ENCODE data around the gene LSM11.
A peak's percentile ranks its signal among the peaks of the same experiment; 100 is the strongest.

LSM11 gene

GRCh38 chr5:157732596-157733262 lies 10.8 kb upstream of the LSM11 start:
- DNase-seq (ENCODE audit: low spot score) = no peak
- no peaks in the 10 kb centered on the region for H3K9me3 ChIP-seq (ENCODE audit: severe bottlenecking)
- TF ChIP-seq, protein P1, sequence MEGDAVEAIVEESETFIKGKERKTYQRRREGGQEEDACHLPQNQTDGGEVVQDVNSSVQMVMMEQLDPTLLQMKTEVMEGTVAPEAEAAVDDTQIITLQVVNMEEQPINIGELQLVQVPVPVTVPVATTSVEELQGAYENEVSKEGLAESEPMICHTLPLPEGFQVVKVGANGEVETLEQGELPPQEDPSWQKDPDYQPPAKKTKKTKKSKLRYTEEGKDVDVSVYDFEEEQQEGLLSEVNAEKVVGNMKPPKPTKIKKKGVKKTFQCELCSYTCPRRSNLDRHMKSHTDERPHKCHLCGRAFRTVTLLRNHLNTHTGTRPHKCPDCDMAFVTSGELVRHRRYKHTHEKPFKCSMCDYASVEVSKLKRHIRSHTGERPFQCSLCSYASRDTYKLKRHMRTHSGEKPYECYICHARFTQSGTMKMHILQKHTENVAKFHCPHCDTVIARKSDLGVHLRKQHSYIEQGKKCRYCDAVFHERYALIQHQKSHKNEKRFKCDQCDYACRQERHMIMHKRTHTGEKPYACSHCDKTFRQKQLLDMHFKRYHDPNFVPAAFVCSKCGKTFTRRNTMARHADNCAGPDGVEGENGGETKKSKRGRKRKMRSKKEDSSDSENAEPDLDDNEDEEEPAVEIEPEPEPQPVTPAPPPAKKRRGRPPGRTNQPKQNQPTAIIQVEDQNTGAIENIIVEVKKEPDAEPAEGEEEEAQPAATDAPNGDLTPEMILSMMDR (IDR thresholded peaks at IDR 0.05; ENCODE audit: poor library complexity, severe bottlenecking) = no peak
- peaks cover 5% of the 10 kb centered on the region for H3K4me1 ChIP-seq (ENCODE audit: insufficient read depth, poor library complexity, severe bottlenecking)
- no peak overlapping the region for H3K27ac ChIP-seq (ENCODE audit: poor library complexity, severe bottlenecking)
- ATAC-seq (ENCODE audit: low read depth) = no peak
- H3K36me3 ChIP-seq (ENCODE audit: low read depth) = peaks cover 46% of the 10 kb centered on the region
- H3K27me3 ChIP-seq (ENCODE audit: insufficient read depth, poor library complexity, severe bottlenecking) = no peaks in the 10 kb centered on the region
- H3K4me3 ChIP-seq (ENCODE audit: severe bottlenecking) = no peak overlapping the region

- TF ChIP-seq, protein P1 (IDR thresholded peaks at IDR 0.05; ENCODE audit: poor library complexity, severe bottlenecking) = no peak
- H3K9me3 ChIP-seq (ENCODE audit: severe bottlenecking) = no peaks in the 10 kb centered on the region
- H3K27me3 ChIP-seq (ENCODE audit: insufficient read depth, poor library complexity, severe bottlenecking) = no peaks in the 10 kb centered on the region
- peaks cover 5% of the 10 kb centered on the region for H3K4me1 ChIP-seq (ENCODE audit: insufficient read depth, poor library complexity, severe bottlenecking)
- H3K27ac ChIP-seq (ENCODE audit: poor library complexity, severe bottlenecking) = no peak overlapping the region
- H3K4me3 ChIP-seq (ENCODE audit: severe bottlenecking) = no peak overlapping the region
- DNase-seq (ENCODE audit: low spot score) (no peak), ATAC-seq (ENCODE audit: low read depth) (no peak)
- peaks cover 60% of the 10 kb centered on the region for H3K36me3 ChIP-seq (ENCODE audit: low read depth)
These were observed 9.1 kb upstream of the LSM11 start for GRCh38 chr5:157734436-157734835.

DNA sequence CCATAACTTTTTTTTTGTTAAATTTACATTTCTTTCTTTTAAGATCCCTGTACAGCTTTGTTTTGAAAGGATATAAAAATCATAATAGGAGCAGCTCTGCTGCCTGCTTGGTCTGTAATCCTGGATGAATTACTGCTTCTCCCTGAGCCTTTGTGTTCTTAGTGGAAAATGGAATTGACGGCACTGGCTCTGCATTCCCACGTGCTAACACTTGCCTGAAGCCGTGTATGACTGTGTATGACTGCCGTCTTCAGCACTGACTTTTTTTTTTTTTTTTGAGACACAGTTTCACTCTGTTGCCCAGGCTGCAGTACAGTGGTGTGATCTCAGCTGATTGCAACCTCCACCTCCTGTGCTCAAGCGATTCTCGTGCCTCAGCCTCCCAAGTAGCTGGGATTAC lies 7.5 kb upstream of the LSM11 start:
- no peak for DNase-seq (ENCODE audit: low spot score)
- no peak overlapping the region for H3K4me3 ChIP-seq (ENCODE audit: severe bottlenecking)
- no peaks in the 10 kb centered on the region for H3K27me3 ChIP-seq (ENCODE audit: insufficient read depth, poor library complexity, severe bottlenecking)
- no peak overlapping the region for H3K27ac ChIP-seq (ENCODE audit: poor library complexity, severe bottlenecking)
- H3K4me1 ChIP-seq (ENCODE audit: insufficient read depth, poor library complexity, severe bottlenecking) = no peaks in the 10 kb centered on the region
- TF ChIP-seq, protein P1 (IDR thresholded peaks at IDR 0.05; ENCODE audit: poor library complexity, severe bottlenecking) = no peak
- H3K36me3 ChIP-seq (ENCODE audit: low read depth) = peaks cover 61% of the 10 kb centered on the region
- no peaks in the 10 kb centered on the region for H3K9me3 ChIP-seq (ENCODE audit: severe bottlenecking)
- ATAC-seq (ENCODE audit: low read depth) = no peak

DNA sequence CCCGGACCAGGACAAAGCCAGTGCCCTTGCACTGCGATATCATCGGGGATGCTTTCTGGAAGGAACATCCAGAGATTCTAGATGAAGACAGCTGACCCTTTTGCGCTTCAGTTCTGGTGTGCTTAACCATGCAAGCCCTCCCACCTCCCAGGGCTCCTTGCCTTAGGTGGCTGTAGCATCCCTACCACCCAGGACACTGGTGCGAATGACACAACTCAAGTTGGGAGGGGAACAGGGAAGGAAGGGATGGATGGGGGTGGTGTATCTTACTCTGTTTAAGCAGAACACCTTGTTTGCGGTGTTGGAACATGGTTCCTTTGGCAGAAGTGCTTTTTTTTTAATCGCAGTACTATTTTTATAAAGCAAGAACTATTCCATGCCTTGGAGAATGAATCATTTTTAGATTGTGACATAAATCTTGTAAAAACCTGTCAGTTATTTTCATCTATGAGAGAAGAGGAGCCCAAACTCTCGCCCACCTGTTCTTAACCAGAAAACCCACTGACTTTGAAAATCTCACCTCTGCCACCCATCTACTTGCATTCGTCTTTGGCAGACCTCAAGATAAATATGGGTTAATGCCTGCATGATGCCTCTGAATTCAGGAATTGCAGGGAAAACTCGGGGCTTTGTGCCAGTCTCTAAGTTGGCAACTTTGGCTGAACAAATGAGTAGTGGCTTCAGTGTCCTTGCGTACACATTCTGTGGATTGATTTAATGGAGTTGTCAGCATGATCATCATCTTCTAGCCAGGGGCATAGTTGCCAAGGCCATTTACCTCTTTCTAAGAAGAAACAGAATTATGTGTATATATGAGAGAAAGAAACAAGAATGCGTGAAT lies 3.9 kb upstream of the LSM11 start:
- H3K27ac ChIP-seq (ENCODE audit: poor library complexity, severe bottlenecking) = no peak overlapping the region
- peaks cover 38% of the 10 kb centered on the region for H3K36me3 ChIP-seq (ENCODE audit: low read depth)
- no peaks in the 10 kb centered on the region for H3K4me1 ChIP-seq (ENCODE audit: insufficient read depth, poor library complexity, severe bottlenecking)
- TF ChIP-seq, protein P1 (IDR thresholded peaks at IDR 0.05; ENCODE audit: poor library complexity, severe bottlenecking) = no peak
- no peaks in the 10 kb centered on the region for H3K27me3 ChIP-seq (ENCODE audit: insufficient read depth, poor library complexity, severe bottlenecking)
- ATAC-seq (ENCODE audit: low read depth) (no peak), DNase-seq (ENCODE audit: low spot score) (no peak)
- no peaks in the 10 kb centered on the region for H3K9me3 ChIP-seq (ENCODE audit: severe bottlenecking)
- H3K4me3 ChIP-seq (ENCODE audit: severe bottlenecking) = no peak overlapping the region

- H3K4me3 ChIP-seq (ENCODE audit: severe bottlenecking) = no peak overlapping the region
- no peak for DNase-seq (ENCODE audit: low spot score)
- peaks cover 35% of the 10 kb centered on the region for H3K36me3 ChIP-seq (ENCODE audit: low read depth)
- ATAC-seq (ENCODE audit: low read depth) = no peak
- no peak overlapping the region for H3K27ac ChIP-seq (ENCODE audit: poor library complexity, severe bottlenecking)
- H3K4me1 ChIP-seq (ENCODE audit: insufficient read depth, poor library complexity, severe bottlenecking) = no peaks in the 10 kb centered on the region
- H3K27me3 ChIP-seq (ENCODE audit: insufficient read depth, poor library complexity, severe bottlenecking) = no peaks in the 10 kb centered on the region
- TF ChIP-seq, protein P1 (IDR thresholded peaks at IDR 0.05; ENCODE audit: poor library complexity, severe bottlenecking) = peak; percentile 53
- no peaks in the 10 kb centered on the region for H3K9me3 ChIP-seq (ENCODE audit: severe bottlenecking)
These were observed 3.3 kb upstream of the LSM11 start for GRCh38 chr5:157740229-157740610.
